ENCODE results near the gene PNPLA7. TPM values are rescaled to one million over a fixed set of nuclear protein-coding genes. Genes with fewer than 3 reads are reported as not detected.

PNPLA7 gene
- total and polyA plus RNA-seq, 2 donors (not counting 1 experiment from before 2014, with no cell fraction given): 18.7 to 29.9 TPM

GRCh38 chr9:137588891-137589290 lies 38.7 kb upstream of the PNPLA7 start:
- Histone ChIP-seq H2AFZ (ENCODE audit: insufficient read depth, low read depth, low read length, poor library complexity, severe bottlenecking) (no peak overlapping the region), H3K9me3 (ENCODE audit: control extremely low read depth in 1 of 3, control insufficient read depth in 2 of 3, insufficient read depth in 1 of 3, low read length in 2 of 3) (no peaks in the 10 kb centered on the region), H3K36me3 (replicated peaks in 1 of 2; ENCODE audit: control extremely low read depth in 1 of 2, control insufficient read depth in 1 of 2, extremely low read depth in 1 of 2, insufficient read depth in 2 of 2, low read length in 1 of 2) (peaks cover 0 to 31% of the 10 kb centered on the region in 2 experiments), H4K20me1 (ENCODE audit: control insufficient read depth, insufficient read depth, low read length, poor library complexity, severe bottlenecking) (peaks cover 5% of the 10 kb centered on the region), H3K4me2 (replicated peaks; ENCODE audit: low read depth, low read length, poor library complexity, severe bottlenecking) (peak overlapping the region; percentile 93), H3K27me3 (replicated peaks in 1 of 4; ENCODE audit: control extremely low read depth in 1 of 4, control insufficient read depth in 3 of 4, insufficient read depth in 4 of 4, low read length in 3 of 4) (no peaks in the 10 kb centered on the region), H3K27ac (ENCODE audit: low read length in 2 of 2) (no peak overlapping the region), H3K4me1 (ENCODE audit: control insufficient read depth in 2 of 2, insufficient read depth in 2 of 2, low read length in 2 of 2) (peaks cover 9 to 15% of the 10 kb centered on the region in 2 donors), H3K4me3 (ENCODE audit: control extremely low read depth in 1 of 5, extremely low read depth in 1 of 5, insufficient read depth in 1 of 5, low read depth in 2 of 5, low read length in 4 of 5) (no peak overlapping the region), H3K9ac (ENCODE audit: low read length) (no peak overlapping the region), H3K79me2 (ENCODE audit: control insufficient read depth, insufficient read depth, low read length) (peaks cover 13% of the 10 kb centered on the region)
- ChIA-PET POLR2A (no interaction called here), CTCF (interaction anchor here (2.0 kb wide), 2 partner anchors 10 to 84 kb away, joined by 6 to 13 read pairs; partner anchors contain the start of gene DPH7)
- no peak for TF ChIP-seq EZH2 (IDR thresholded peaks at IDR 0.05; ENCODE audit: borderline replicate concordance, insufficient read depth, low read depth, low read length, poor library complexity, severe bottlenecking)
- TF ChIP-seq, protein P1, sequence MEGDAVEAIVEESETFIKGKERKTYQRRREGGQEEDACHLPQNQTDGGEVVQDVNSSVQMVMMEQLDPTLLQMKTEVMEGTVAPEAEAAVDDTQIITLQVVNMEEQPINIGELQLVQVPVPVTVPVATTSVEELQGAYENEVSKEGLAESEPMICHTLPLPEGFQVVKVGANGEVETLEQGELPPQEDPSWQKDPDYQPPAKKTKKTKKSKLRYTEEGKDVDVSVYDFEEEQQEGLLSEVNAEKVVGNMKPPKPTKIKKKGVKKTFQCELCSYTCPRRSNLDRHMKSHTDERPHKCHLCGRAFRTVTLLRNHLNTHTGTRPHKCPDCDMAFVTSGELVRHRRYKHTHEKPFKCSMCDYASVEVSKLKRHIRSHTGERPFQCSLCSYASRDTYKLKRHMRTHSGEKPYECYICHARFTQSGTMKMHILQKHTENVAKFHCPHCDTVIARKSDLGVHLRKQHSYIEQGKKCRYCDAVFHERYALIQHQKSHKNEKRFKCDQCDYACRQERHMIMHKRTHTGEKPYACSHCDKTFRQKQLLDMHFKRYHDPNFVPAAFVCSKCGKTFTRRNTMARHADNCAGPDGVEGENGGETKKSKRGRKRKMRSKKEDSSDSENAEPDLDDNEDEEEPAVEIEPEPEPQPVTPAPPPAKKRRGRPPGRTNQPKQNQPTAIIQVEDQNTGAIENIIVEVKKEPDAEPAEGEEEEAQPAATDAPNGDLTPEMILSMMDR (IDR thresholded peaks at IDR 0.05): no peak
- Mint-ChIP-seq H3K27me3 (no peaks in the 10 kb centered on the region), H3K9me3 (ENCODE audit: insufficient read depth) (no peaks in the 10 kb centered on the region), H3K27ac (no peak overlapping the region), H3K4me1 (peaks cover 12% of the 10 kb centered on the region), H3K4me3 (peak overlapping the region; percentile 85)
- WGBS (ENCODE audit: insufficient coverage): 95% methylated on average over 4 of the region's 6 CpGs
- no peak for DNase-seq
- ATAC-seq (ENCODE audit: low read depth): no peak
- intact Hi-C loops (cut with micrococcal nuclease): no loop called here

DNA sequence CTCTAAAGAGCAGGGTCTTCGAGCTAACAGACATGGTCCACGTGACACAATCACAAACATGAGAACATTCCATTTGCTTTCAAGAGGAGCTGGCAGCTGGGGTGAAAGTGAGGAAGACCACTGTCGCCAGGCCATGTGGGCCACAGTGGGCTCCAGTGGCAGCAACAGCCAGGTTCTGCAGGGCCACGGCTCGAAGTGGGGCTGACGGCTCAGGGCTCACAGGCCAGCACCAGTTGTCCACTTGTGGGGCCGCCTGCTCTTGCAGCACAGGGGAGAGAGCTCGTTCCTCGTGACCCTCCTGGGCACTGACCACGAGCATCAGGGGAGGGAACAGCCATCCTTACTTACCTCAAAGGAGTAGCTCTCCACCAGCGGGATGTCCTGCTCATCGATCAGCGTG lies 38.1 kb upstream of the PNPLA7 start:
- no peak overlapping the region for H3K4me2 ChIP-seq (replicated peaks; ENCODE audit: low read depth, low read length, poor library complexity, severe bottlenecking)
- ATAC-seq (ENCODE audit: low read depth) (no peak), DNase-seq (no peak)
- POLR2A ChIA-PET: interaction anchor here (0.6 kb wide), 1 partner anchor 66 kb away, joined by 3 read pairs; no protein-coding TSS in a partner anchor
- H3K36me3 ChIP-seq (replicated peaks in 1 of 2; ENCODE audit: control extremely low read depth in 1 of 2, control insufficient read depth in 1 of 2, extremely low read depth in 1 of 2, insufficient read depth in 2 of 2, low read length in 1 of 2): peaks cover 0 to 36% of the 10 kb centered on the region in 2 experiments
- peaks cover 13% of the 10 kb centered on the region for H3K79me2 ChIP-seq (ENCODE audit: control insufficient read depth, insufficient read depth, low read length)
- no peak overlapping the region for H2AFZ ChIP-seq (ENCODE audit: insufficient read depth, low read depth, low read length, poor library complexity, severe bottlenecking)
- intact Hi-C loops (cut with micrococcal nuclease): no loop called here
- no peaks in the 10 kb centered on the region for H3K9me3 Mint-ChIP-seq (ENCODE audit: insufficient read depth)
- H3K4me3 Mint-ChIP-seq: peak overlapping the region; percentile 85
- no peak overlapping the region for H3K4me3 ChIP-seq (ENCODE audit: control extremely low read depth in 1 of 5, extremely low read depth in 1 of 5, insufficient read depth in 1 of 5, low read depth in 2 of 5, low read length in 4 of 5)
- peak overlapping the region; percentile 20 for H3K27ac Mint-ChIP-seq
- no peak for TF ChIP-seq EZH2 (IDR thresholded peaks at IDR 0.05; ENCODE audit: borderline replicate concordance, insufficient read depth, low read depth, low read length, poor library complexity, severe bottlenecking)
- TF ChIP-seq, protein P1 (IDR thresholded peaks at IDR 0.05): no peak
- WGBS (ENCODE audit: insufficient coverage): over 99% methylated on average over 6 of the region's 13 CpGs
- H3K27ac ChIP-seq (ENCODE audit: low read length in 2 of 2): no peak overlapping the region
- CTCF ChIA-PET: interaction anchor here (0.5 to 2.0 kb wide), 5 partner anchors 9 to 85 kb away, joined by 3 to 13 read pairs (median 5); partner anchors contain the start of gene DPH7
- peaks cover 12% of the 10 kb centered on the region for H3K4me1 Mint-ChIP-seq
- H3K27me3 ChIP-seq (replicated peaks in 1 of 4; ENCODE audit: control extremely low read depth in 1 of 4, control insufficient read depth in 3 of 4, insufficient read depth in 4 of 4, low read length in 3 of 4): no peaks in the 10 kb centered on the region
- H4K20me1 ChIP-seq (ENCODE audit: control insufficient read depth, insufficient read depth, low read length, poor library complexity, severe bottlenecking): peaks cover 5% of the 10 kb centered on the region
- no peaks in the 10 kb centered on the region for H3K9me3 ChIP-seq (ENCODE audit: control extremely low read depth in 1 of 3, control insufficient read depth in 2 of 3, insufficient read depth in 1 of 3, low read length in 2 of 3)
- H3K4me1 ChIP-seq (ENCODE audit: control insufficient read depth in 2 of 2, insufficient read depth in 2 of 2, low read length in 2 of 2): peaks cover 9 to 15% of the 10 kb centered on the region in 2 donors
- no peak overlapping the region for H3K9ac ChIP-seq (ENCODE audit: low read length)
- no peaks in the 10 kb centered on the region for H3K27me3 Mint-ChIP-seq

All from B cell (primary cell).